ENCODE measurements around the gene MTUS2.

- TF ChIP-seq CTCF (IDR thresholded peaks at IDR 0.05) = no peak
- no peak for TF ChIP-seq ZFX (IDR thresholded peaks at IDR 0.05; ENCODE audit: borderline replicate concordance)
Observed at GRCh38 chr13:29411481-29411880, 591.3 kb downstream of the MTUS2 start.

Measured in 22Rv1 (cell line).